T-helper 2 cell treated with Interferon-gamma antibody and Interleukin-4, amounts not matched to agents 100 ng/mL and 5 ng/mL, for 36 hours (primary cell): ENCODE measurements around the gene ROCK1. TPM values are rescaled to one million over a fixed set of nuclear protein-coding genes. Genes with fewer than 3 reads are reported as not detected.

ENCODE experiments used
- intact Hi-C: fragments of 100-400 bp; cut with micrococcal nuclease; formaldehyde crosslinking; loops from one replicate; pipeline ENCODE4 v1.15.1; 2023
- total RNA-seq: library from RNA; stranded (reverse); gene quantifications from 2 replicates; pipeline ENCODE4 v1.2.3, GENCODE V29; 2022

ROCK1 gene
- total RNA-seq, 1 donor from 2014 or later: 62.8 TPM

DNA sequence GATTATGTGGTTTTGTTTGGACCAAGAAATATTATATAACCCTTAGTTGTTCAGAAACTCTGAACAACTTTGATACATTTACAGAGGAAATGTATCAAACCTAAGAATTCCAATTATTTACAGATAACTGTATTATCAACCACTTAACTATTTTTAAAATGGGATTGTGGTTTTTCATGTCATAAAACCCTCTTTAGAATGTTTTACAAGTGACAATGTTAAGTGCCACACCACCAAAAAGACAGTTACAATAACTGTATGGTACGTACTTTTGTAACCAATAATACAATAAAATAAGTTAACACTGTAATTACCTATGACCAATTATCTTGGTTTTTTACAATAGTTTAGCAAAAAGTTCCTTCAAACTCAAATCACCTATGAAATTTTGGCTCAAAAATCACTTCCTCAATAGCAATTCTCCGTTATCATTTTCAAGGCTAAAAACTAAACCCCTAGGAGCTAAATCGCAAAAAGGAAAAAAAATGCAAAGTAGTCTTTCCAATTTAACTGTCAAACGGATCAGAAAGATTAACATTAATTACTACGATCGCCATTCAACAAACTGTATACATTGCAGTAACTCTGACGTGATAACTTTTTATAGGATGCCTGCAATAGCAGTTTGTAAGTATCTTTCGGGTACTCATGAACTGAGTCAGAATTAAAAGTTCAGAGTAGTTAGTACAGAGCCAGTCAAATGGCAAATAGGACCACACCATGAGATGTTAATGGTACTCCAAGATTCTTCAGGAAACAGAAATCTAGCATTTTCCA is 1.5 kb downstream of the ROCK1 start:
- intact Hi-C loops: loop anchor here (1.0 to 2.0 kb wide), 4 partner anchors 25 to 631 kb away; partner anchors contain the start of gene MIB1

DNA sequence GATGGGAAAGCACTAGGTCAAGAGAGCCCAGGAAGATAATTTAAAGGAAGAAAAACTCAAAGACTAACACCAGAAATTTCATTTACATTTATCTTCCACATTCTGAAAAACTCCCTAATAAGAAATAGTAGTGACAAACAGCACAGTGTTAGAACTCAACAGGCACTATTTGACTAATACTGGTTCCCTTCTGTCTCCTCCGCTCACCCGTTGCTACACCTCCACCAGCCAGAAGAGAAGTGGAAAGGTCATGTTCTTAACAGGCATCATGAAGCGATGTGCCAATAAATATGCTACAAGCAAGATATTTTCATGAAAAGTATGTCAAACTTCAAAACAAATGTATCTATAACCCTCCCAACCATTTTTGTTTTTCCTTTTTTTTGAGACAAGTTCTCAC is 5.7 kb downstream of the ROCK1 start:
- intact Hi-C loops: no loop called here

DNA sequence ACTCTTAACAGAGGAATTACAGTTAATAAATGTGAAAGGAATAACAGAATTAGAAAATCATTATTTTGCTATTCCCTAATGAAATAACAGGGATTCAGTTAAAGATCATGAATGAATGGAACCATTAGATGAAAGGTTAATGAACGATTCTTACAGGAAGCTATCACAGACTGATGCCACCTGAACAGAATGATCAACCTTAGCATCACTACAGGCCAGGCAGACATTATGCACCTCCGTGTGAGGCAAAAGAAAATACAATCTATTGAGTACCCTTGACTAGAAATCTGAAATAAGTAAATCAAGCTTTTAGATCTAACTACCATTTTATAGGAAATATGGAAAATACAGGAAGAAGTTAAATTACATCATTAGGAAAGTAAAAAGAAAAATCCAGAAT is 10.4 kb downstream of the ROCK1 start:
- intact Hi-C loops: no loop called here

DNA sequence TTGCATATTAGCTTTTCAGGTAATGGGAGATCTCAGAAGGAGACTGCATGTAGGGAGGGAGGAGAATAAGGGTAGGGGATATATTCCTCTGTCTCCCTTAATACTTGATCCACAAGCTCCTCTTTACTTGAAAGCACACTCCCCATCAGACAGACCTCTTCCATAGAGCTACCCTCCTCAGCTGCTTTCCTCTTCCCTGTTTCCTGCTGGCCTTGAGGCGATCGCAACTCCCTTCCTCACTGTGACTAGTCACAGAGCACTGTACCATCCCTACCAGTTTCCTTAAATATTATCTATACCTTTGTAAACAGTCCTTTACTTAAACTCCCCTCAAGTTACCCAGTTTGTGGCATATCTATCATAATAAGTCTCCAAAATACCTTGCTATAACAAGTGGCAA is 10.9 kb downstream of the ROCK1 start:
- intact Hi-C loops: no loop called here

DNA sequence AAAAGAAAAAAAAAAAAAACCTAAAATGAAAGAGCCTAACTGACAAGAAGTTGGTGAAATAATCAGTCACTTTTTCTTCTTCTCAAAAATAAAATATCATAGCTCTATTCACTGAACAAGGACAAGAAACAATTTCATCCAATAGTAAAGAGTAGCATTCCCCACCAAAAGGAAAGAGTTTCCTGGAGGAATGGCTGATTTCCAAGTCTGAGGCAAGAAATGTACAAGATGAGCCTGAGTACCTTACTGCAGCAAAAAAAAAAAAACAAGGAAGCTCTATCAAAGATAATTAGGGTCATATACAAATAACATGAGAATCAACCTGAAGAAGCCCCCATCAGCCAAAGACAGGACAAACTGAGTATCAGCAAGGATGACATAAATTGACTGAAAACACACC is 11.5 kb downstream of the ROCK1 start:
- intact Hi-C loops: no loop called here

DNA sequence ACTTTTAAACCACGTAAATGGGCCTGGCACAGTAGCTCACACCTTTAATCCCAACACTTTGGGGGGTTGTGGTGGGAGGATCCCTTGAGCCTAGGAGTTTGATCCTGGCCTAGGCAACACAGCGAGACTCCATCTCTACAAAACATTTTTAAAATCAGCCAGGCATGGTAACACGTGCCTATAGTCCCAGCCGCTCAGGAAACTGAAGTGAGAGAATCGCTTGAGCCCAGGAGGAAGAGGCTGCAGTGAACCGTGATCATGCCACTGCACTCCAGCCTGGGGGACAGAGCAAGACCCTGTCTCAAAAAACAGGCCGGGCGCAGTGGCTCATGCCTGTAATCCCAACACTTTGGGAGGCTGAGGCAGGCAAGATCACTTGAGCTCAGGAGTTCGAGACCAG is 12.2 kb downstream of the ROCK1 start:
- intact Hi-C loops: no loop called here

DNA sequence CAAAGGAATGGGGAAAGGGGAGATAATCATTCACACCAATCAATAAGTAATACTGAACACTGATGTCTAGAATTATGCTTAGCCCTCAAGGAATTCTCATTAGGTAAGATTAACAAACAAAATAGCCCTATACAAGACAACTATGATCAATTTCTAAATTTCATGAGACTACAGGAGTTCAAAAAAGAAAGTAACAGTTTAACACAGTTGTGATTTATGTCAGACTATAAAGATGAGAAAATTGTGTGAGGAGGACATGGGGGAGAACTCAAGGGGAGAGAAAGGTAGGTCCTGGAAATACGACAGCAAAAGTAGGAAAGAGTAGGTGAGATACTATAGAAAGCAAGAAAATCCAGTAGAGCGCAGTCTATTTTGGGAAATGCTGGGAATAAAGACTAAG is 14.9 kb downstream of the ROCK1 start:
- intact Hi-C loops: no loop called here

DNA sequence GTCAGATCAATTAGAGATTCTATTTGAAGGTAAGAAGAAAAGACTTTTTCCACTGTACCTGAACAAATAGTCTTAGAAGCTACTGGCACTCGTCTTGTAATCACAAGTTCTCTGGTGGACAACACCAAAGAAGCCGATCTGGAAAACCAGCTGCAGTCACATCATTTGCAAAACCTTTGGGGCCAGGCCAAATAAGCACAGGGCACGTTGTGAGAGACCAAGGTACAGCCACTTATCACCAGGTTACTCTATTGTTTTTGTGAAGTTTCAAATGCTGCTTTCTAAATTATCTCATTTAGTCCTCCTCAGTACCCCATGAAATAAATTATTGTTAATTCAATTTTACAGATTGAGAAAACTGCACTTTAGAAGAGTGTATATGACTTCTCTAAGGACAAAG is 18.5 kb downstream of the ROCK1 start:
- intact Hi-C loops: no loop called here

DNA sequence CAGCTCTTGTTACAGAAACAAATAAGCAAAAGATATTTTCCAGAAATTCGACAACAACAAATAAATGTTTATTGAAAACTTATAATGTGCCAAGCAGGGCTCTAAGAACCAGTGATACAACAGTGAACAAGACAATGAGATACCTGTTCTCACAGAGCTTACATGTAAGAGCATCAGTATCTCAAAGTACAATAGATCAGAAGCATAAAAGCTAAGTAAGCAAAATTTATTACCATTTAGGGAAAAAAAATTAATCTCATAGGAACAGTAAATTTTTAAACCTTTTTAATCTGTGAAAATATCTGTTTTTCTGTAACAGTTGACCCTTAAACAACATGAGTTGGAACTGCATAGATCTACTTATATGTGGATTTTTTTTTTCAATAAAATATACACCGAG is 20.9 kb downstream of the ROCK1 start:
- intact Hi-C loops: no loop called here

DNA sequence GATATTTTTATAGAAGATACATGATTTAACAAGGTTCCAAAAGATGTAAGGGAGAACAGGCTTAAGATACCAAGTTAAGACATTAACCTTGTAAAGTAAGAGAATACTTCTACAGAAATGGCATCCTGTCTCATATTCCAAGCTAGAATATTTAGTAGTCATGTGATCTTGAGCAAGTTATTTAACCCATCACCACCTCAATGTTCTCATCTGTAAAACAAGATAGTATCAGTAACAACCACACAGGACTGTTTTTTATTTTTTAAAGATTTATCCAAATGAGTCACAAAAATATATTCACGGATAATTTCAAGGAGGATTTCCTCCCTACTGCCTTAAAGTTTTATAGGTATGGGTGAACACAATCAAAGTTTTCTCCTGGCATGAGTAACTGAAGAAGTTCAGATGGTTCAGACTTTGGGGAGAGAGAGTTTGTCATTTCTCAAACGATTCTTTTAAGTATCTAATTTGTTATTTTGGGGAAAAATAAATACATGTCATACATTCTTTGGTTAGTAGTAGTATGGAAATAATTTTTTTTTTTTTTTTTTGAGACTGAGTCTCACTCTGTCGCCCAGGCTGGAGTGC is 25.9 kb downstream of the ROCK1 start:
- intact Hi-C loops: loop anchor here (1.0 kb wide), 1 partner anchor 25 kb away; no protein-coding TSS in a partner anchor

DNA sequence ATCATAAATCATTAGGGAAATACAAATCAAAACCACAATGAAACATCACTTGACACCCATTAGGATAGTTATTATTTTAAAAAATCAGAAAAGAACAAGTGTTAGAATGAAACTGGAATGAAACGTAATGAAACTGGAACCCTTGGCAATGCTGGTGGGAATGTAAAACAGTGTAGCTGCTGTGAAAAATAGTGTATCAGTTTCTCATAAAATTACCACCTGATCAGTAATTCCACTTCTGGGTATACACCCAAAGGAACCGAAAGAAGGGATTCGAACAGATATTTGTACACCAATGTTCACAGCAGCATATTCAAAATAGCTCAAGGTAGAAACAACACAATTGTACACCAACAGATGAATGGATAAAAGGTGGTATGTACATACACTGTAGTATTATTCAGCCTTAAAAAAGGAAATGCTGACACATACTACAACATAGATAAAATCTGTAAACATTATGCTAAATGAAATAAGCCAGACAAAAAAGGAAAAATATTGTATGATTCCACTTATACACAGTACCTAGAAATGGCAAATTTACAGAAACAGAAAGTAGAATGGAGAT is 27.0 kb downstream of the ROCK1 start:
- intact Hi-C loops: loop anchor here (1.0 kb wide), 1 partner anchor 26 kb away; no protein-coding TSS in a partner anchor

DNA sequence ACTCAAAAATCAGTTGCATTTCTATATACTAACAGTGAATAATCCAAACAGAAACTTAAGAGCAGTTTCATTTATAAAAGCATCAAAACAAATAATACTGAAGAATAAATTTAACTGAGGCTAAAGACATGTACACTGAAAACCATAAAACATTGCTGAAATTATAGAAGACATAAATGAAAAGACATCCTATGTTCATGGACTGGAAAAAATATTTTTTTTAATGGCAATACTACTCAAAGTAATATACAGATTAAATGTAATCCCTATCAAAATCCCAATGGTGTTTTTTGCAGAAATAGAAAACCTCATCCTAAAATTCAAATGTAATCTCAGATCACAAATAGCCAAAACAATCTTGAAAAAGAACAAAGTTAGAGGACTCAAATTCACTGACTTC is 28.6 kb downstream of the ROCK1 start:
- intact Hi-C loops: no loop called here

DNA sequence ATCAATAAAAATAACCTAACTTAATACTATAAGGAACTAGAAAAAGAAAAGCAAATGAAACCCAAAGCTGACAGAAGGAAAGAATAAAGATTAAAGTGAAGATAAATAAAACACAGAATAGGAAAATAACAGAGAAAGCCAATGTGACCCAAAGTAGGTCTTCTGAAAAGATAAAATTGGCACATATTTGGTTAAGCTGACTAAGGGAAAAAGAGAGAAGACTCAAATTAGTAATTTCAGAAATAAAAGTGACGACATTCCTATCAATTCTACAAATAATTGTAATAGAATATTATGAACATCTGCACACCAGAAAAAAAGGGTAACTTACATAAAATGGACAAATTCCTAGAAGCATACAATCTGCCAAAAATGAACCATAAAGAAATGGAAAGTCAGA is 30.2 kb downstream of the ROCK1 start:
- intact Hi-C loops: no loop called here

DNA sequence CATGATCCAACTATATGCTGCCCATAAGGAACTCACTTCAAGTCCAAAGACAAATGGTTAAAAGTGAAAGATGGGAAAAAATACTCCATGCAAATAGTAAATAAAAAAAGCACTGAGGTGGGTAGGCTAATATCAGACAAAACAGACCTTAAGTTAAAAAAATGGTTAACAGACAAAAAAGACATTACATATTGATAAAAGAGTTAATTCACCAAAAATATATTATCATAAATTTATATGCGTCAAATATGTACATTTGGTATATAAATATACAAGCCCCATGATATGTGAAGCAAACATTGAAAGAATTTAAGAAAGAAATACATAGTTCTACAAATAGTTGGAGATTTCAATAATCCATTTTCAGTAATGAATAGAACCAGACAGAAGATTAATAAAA is 31.0 kb downstream of the ROCK1 start:
- intact Hi-C loops: no loop called here

DNA sequence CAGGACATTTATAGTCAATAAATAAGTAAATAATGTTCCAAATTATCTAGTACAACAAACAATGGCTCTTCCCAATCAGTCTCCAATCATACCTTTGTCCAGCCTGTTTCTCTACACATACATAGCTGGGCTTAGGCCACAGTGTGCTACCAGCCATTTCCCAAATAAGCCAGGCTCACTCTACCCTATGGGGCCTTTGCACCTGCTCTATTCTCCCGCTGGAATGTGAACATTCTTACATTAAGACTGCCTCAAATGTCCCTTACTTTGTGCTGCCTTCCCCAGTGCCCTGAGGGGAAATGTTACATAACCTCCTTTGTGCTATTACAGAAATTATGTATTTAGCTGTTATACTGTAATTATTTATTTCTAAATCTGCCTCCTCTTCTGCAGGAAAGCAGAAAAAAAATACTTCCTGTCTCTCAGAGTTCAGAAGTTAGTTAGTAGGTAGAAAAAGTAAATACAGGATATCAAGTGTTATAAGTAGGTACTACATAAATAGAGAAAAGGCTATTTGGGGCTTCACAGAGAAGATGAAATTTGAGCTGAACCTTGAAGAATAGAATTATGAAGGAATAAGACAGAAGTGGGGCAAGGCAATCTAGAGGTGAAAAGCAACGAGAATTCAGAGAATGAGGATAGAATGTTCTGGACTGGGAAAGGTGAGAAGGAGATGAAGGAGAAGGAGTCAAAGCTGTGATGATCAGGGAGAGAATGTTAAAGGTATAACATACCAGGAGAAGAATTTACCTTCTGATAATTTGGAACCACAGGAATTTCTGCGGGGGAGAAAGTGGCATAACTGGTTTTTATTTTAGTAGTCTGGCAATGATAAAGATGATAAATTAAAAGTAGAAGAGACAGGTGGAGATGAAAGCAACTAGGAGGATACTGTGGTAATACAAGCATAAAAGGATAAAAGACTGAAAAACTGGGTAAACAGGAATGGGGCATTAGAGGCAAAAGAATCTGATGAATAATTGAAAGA is 37.0 kb downstream of the ROCK1 start:
- intact Hi-C loops: no loop called here

DNA sequence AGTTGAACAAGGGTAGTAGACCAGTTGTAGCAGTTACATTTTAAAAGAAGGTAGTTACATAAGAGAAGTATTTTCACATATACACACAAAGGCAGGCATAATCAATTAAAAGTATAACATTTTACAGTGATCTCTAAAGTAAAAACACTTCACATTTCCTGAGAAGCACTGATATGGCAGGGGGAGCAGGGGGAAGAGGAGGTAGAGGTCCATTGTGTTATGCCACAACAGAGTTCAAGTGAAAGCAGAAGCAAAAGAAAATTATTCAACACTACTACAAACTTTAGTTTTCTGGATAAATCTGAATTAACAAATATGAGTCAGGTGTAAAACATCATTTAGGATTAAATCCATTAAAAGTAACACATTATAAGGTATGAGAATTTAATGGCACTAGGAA is 38.4 kb downstream of the ROCK1 start:
- intact Hi-C loops: no loop called here

DNA sequence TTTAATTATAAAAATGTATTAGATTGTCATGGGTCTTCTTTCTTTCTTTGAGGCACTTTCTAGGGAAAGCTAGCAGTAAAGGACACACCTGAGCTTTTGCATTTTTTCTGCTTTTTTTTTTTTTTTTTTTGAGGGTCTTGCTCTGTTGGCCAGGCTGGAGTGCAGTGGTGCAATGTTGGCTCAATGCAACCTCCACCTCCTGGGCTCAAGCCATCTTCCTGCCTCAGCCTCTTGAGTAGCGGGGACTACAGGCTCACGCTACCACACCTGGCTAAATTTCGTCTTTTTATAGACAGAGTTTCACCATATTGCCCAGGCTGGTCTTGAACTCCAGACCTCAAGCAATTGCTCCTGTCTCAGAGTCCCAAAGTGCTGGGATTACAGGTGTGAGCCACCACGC is 40.5 kb downstream of the ROCK1 start:
- intact Hi-C loops: no loop called here

DNA sequence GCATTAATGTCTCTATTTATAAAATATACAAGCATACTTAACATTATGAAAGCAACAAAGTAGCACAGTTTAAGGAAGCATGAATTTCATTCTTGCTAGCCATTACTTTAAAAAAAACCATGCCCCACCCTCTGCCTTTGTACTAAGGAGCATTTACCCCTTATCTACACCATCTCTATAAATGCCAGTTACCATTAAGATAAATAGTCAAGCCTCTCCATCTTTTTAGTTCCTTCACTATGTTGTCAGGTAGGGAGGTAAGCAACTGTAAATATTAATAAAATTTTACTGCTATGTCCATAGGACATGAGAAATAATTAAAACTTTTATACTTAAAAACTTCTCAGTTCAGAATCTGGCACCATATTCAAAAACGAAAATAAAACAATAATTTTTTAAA is 42.1 kb downstream of the ROCK1 start:
- intact Hi-C loops: no loop called here

DNA sequence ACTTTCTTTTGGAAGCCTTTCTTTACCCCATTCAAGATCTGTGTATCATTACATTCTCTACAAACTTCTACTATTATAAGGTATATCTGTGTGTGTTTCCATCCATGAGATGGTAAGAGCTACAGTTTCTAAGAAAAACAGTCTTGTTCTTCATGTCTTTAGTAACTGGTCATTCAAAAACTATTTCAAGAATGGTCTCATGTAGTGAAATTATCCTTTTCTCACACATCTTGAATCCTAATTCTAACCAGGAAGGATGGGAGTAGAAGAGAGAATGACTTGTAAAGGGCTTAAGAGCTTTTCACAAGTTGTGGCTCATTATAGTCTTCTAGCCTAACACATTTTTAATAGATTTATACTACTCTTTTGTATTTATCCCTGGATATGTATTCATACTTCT is 47.3 kb downstream of the ROCK1 start:
- intact Hi-C loops: no loop called here

DNA sequence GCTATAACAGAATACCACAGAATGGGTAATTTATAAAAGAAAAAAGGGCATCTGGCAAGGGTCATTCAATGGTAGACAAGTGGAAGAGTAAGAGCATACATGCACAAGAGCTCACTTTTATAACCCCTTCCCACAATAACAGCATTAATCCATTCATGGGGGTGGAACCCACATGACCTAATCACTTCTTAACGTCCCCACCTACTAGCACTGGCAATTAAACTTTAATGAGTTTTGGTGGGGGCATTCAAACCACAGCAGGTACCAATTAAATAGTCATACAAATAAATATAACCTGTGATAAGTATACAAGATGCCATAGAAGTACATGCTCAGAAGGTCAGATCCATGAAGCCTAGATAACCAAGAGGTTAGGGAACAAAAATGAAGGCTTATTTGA is 48.6 kb downstream of the ROCK1 start:
- intact Hi-C loops: no loop called here

DNA sequence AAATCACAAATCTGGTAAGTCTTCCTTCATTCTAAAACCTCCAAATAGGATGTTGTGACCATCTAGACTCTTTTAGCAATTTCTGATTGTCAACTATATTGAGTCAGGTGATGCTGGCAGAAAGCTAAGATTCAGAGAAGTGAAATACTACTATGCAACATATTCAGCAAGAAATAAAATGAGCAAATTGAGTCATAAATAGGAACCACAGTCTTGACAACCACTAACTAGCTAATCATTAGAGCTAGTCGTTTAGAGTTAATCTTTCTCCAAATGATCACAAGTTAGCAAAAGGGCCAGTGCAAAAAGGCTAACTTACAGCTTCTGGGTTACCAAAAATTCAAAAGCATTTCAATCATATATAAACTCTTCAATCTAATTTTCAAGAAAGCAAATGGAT is 54.5 kb downstream of the ROCK1 start:
- intact Hi-C loops: no loop called here

DNA sequence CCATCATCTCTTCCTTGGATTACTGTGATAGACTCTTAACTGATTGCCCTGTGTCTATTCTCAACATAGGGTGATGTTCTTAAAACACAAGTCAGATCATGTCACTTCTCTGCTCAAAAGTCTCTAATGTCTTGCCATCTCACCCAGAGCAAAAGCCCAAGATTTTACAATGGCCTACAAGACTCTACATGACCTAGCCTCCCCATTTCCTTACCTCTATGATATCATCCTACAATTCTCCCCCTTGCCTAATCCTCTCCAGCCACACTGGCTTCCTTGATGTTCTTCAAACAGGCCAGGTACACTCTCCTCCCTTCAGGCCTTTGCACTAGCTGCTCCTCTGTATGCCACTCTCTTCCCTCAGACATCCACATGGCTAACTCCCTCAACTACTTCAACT is 55.1 kb downstream of the ROCK1 start:
- intact Hi-C loops: no loop called here
